Fibroblast of skin of right biceps (primary cell): Measurements from ENCODE around the gene CCNJ.
"Not testable (repeated sequence)": the region's sequence is repeated elsewhere in the genome, so short reads cannot be mapped to it uniquely, and the experiment has no call there.

ENCODE experiments used
- DNase-seq: peaks from one replicate; pipeline ENCODE4 v3.0.0-alpha.2; 2013

Gene CCNJ

DNA sequence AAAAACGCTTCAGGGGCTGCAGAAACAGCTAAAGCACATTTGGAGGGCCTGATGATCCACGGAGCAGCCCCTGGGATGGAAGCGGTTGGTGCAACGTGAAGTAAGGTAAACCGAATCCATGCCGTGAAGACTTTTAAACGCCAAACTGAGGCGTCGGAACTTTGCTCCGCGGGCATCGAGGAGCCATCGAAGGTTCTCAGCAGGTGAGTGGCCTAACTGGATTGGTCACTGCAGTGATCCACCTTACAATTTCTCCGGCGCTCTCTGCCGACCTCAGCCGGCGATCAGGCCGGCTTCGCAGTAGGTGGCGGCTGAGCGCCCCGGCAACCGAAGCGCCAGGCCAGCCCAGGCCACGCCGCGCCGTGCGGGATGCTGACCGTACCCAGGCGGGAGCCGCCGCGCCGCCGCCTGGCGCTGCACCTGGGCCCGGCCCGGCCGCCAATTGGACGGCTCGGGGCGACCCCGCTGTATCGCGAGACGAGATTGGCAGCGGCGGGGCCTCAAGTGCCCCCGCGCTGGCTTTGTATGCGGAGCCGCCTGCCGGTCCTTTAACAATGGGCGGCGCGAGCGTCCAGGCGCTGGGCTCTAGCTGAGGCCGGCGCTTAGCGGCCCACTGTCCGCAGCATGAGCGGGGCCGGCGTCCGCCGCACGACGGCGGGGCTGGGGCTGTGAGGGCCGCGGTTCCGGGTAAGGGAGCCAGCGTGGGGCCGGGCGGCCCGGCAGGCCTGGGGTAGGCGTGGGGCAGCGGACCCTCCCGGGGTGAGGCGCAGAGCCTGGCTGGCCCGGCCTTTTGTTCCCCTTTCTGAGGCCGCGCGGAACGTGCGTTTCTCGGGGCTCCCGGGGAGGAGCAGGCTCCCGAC is at the start of gene CCNJ:
CCNJ (plus strand) TSS at position 551 of the 860 bp plus-strand sequence. CDS start 811 bp downstream, outside the sequence.
- peak; percentile 91 for DNase-seq

DNA sequence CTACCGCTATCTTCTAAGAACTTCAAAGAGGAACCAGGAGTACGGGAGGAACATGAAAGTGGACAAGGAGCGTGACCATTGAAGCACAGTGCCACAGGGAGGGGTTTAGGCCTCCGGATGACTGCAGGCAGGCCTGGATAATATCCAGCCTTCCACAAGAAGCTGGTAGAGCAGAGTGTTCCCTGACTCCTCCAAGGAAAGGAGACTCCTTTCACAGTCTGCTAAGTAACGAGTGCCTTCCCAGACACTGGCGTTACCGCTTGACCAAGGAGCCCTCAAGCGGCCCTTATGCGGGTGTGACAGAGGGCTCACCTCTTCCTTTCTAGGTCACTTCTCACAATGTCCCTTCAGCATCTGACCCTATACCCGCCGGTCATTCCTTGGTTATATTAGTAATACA is 49.0 kb upstream of the CCNJ start:
- DNase-seq: not testable (repeated sequence)

GRCh38 chr10:95998255-95998784 is 45.1 kb upstream of the CCNJ start:
- DNase-seq: no peak

GRCh38 chr10:96013956-96014355 is 29.4 kb upstream of the CCNJ start:
- DNase-seq: no peak

DNA sequence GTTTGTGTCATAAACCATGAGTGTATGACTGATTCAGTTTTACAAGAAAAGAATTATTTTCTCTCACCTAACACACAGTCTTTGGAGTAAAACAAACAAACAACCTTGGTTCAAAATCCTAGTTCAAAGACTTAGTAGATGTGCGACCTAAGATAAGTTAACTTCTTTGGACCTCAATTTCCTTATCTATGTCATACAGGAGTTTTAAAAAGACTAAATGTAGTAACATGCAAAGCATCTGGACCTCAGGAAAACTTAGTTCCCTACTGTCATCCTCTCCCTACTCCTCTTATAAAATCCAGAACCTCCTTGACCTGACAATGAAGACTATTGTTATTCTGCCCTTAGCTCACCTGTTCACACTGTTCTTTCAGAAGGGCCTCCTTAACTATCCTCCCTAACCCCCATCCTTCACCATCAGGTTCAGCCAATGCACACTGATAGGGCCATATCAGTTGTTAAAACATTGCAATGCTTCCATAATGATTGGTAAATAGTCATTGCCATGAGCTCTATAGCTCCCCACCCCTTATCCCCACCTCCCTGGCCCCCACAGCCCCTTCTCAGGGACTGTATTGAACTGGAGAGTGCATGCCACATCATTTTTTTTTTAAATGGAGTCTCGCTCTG is 28.8 kb upstream of the CCNJ start:
- DNase-seq: no peak

DNA sequence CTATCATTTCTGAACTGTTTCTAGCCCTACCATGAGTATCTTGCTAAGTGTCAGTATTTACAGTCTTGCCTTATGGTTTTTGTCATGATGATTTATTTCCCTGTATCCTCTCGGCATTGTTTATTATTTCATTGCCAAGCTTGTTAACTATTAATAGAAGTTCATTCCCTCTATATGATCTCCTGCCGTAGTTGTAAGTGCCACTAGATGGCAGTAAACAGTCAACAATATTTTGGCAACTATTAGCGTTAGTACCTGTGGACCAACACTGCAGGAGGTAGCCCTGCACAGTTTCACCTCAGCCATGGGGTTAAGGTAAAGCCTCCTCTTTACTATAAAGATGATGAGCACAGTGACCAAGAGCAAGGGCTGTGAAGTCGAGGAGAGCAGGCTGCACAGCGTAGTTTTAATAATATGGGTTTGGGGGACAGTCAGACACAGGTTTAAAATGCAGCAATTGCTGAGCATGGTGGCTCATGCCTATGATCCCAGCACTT is 26.1 kb upstream of the CCNJ start:
- DNase-seq: peak; percentile 46

DNA sequence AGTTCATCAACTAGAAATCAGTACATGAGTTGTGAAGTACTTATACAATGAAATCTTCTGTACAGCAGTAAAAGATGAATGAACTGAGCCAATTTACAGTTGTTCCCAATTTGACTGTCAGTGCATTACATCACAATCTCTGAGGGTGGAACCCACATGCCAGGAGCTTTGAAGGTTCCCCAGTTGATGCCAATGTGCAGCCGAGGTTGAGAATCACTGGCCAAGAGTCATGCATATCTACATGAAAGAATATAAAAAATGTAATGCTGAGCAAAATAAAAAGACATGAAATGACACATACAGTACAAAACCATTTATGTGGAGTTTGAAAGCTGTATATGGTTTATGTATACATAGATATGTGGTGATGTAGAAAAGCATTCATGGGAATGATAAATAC is 22.1 kb upstream of the CCNJ start:
- no peak for DNase-seq

GRCh38 chr10:96022739-96023138 is 20.6 kb upstream of the CCNJ start:
- DNase-seq: no peak

- DNase-seq: no peak
These were observed 20.2 kb upstream of the CCNJ start for GRCh38 chr10:96023168-96023567.

GRCh38 chr10:96025566-96025965 is 17.8 kb upstream of the CCNJ start:
- DNase-seq: no peak

DNA sequence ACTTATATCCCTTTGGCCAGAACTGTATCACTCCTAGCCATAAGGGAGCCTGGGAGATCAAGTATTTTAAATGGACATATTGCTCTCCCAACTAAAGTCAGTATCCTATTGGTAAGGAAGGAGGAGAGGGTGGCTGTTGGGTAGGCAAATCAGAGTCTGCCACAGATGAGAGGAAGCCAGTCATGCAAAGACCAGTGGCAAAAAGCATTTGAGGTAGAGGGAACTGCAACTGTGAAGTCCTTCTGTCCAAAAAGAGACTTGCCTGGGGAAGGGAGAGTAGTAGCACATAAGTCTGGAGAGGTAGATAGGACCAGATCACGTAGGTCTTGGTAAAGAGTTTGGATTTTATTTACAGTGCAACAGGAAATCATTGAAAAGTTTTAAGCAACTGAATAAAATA is 8.8 kb upstream of the CCNJ start:
- DNase-seq: no peak

DNA sequence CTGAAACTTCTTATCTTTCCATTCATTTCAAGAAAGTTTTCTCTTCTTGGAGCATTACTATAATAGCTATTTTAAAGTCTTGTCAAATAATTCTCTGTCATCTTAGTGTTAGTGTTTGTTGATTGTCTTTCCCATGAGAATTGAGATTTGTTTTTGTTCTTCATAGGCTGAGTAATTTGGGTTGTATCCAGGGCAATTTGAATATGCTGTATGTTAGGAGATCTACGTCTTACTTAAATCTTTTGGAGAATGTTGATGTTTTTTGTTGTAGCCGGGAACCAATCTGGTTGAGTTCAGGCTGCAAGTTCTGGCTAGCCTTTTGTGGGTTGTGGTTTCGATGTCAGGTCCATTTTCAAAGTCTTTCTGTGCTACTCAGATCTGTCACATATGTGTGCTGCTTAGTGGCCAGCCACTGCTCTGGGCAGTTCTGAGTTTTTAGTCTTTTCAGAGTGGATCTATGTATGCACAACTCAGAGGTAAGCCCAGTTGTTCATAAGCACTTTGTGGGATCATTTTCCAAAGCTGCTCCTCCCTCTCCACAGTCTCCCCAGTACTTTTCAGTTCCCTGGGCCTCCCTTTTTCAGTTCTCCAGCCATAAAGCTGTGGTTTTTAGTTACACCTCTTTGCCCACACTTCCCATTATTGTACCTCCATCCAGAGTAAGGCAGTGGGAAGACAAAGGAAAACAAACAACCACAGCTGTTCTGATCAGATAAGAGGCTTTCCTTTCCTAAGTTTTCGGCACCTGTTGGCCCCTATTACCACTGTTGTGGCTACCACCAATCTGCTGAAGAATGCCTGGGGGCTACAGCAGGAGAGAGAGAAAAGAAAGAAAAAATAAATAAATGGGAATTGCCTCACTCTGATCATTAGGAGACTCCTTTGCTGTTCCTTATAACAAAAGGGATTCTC is 4.7 kb upstream of the CCNJ start:
- DNase-seq: no peak

GRCh38 chr10:96041146-96041545 is 2.2 kb upstream of the CCNJ start:
- no peak for DNase-seq

DNA sequence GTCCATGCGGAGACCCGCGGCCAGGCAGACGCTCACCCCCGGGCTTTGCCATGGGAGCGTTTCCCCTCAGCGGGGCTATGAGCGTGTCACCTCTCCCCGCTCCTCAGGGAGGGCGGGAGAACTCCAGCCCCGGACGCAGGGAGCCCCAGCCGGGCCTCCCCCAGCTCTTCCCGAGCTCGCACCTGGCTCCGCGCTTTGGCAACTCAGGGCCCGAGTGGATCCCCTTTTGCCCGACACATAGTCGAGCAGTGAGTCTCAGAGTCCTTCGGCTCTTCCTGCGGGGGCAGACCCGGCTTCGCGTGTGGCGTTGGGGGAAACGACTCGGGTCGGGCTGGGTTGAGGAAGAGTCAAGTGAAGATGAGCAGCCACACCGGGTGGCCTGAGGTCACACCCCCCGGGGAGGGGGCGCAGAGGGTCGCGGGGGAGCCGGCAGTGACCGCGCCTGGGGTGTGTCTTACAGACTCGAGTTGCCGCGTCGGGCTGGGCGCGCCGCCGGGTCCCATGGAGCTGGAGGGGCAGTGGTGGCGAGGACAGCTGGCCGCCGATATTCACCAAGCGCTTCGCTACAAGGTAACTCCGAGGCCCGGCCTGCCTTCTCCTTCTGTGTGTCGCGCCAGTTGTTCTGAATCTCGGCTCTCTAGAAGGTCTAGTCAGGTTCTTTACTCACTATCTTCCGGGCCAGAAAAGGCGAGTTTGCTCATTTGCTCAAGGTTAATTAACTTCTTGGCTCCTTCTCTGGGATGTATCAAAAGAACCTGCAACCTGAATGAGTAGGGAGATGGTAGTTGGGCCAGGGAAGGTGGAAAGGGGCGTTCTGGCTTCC is 721 bp downstream of the CCNJ start:
- peak; percentile 52 for DNase-seq

GRCh38 chr10:96044736-96045135 is 1.4 kb downstream of the CCNJ start:
- peak; percentile 34 for DNase-seq

DNA sequence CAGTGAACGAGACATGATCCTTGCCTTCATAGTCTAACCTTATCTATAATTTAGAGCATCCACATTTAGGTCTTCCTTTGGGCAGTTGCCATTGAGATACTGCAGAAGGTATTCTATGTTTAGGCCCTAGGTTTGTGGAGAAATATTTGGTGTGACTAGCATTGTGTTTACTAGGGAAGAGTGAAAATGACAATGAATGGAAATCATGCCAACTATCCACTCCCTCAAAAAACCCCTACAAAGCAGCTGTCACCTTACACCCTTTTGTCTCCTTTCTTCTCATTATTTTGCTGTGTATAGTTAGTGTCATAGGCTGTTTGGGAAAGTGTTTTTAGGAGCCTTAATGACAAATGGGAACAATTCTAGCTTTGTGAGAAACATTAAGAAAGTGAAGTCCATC is 3.2 kb downstream of the CCNJ start:
- DNase-seq: no peak

DNA sequence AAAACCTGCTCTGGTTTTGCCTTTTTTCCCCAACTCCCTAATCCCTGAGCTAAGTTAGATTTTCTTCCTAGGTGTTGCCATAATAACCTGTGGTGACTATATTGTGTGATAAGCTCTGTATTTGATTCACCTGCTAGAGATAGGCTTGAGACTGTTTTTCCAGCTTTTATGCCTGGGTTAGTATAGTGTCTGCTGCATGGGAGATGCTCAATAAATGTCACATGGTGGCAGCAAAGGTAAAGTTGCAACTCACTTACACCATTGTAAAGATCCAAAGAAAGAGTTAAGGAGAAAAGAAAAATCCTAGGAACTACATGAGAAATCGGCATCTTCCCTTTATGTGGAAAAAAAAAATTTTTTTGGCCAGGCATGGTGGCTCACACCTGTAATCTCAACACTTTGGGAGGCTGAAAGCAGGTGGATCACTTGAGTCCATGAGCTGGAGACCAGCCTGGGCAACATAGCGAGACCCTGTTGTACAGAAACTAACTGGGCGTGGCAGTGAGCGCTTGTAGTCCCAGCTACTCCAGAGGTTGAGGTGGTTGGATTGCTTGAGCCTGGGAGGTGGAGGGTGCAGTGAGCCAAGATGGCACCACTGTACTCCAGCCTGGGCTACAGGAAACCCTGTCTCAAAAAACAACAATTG is 3.7 kb downstream of the CCNJ start:
- no peak for DNase-seq

GRCh38 chr10:96047925-96048324 is 4.5 kb downstream of the CCNJ start:
- DNase-seq: not testable (repeated sequence)

DNA sequence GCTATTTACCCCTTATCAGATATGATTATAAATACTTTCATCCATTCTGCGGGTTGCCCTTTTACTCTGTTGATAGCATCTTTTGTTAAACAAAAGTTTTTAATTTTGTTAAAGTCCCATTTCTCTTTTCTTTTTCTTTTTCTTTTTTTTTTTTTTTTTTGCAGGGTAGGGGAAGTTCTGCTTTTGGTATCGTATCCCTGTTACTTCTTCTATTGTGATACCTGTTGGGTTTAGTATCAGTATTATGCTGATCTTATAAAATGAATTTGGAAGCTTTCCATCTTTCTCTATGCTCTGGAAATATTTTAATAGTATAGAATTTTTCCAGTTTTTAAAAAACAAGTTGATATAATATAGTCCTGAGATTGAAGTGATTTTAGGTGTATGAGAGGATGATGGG is 6.0 kb downstream of the CCNJ start:
- DNase-seq: no peak

DNA sequence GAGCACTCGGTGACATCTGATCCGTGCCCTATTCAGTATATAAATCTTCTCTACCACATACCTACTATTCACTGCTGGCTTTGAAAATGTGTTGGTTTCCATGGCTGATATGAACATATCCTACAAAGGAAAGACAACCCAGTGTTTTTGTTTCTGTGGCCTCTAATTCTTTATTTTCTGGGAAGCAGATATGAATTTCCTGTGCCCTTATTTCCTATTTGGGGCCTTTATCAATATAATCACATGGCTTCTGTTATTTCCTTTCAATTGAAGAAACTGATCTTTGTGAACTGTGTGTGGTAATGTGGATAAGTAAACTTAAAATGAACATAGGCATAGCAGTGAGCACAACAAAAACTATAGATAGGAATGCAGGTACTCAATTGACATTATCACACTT is 10.6 kb downstream of the CCNJ start:
- DNase-seq: no peak

DNA sequence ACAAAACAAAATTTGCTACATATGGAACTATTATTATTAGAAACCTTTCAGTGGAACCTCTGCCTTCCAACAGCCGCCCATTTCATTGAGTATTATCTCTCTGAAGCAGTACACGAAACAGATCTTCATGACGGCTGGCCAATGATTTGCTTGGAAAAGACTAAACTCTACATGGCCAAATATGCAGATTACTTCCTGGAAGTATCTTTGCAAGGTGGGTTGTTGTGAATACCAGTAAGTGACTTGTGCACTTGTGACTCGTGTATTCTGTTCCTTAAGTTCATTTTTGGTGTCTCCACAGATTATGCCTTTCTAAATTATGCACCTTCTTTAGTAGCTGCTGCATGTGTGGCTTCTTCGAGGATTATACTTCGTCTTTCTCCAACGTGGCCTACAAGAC is 13.4 kb downstream of the CCNJ start:
- DNase-seq: no peak
